ENCODE measurements around the gene DNAH10.

DNAH10 gene, protein sequence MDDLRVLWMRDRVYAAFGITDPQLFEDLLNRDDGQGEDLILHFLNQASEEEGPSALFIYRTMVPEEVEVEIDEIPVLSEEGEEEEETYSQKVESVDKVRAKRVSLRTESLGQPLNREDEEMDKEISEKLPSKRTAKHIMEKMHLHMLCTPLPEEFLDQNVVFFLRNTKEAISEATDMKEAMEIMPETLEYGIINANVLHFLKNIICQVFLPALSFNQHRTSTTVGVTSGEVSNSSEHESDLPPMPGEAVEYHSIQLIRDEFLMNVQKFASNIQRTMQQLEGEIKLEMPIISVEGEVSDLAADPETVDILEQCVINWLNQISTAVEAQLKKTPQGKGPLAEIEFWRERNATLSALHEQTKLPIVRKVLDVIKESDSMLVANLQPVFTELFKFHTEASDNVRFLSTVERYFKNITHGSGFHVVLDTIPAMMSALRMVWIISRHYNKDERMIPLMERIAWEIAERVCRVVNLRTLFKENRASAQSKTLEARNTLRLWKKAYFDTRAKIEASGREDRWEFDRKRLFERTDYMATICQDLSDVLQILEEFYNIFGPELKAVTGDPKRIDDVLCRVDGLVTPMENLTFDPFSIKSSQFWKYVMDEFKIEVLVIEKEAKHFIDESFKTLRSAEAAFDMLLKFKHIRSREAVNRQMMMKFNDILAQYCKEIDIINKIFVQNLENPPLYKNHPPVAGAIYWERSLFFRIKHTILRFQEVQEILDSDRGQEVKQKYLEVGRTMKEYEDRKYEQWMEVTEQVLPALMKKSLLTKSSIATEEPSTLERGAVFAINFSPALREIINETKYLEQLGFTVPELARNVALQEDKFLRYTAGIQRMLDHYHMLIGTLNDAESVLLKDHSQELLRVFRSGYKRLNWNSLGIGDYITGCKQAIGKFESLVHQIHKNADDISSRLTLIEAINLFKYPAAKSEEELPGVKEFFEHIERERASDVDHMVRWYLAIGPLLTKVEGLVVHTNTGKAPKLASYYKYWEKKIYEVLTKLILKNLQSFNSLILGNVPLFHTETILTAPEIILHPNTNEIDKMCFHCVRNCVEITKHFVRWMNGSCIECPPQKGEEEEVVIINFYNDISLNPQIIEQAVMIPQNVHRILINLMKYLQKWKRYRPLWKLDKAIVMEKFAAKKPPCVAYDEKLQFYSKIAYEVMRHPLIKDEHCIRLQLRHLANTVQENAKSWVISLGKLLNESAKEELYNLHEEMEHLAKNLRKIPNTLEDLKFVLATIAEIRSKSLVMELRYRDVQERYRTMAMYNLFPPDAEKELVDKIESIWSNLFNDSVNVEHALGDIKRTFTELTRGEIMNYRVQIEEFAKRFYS (N-terminal part only)

DNA sequence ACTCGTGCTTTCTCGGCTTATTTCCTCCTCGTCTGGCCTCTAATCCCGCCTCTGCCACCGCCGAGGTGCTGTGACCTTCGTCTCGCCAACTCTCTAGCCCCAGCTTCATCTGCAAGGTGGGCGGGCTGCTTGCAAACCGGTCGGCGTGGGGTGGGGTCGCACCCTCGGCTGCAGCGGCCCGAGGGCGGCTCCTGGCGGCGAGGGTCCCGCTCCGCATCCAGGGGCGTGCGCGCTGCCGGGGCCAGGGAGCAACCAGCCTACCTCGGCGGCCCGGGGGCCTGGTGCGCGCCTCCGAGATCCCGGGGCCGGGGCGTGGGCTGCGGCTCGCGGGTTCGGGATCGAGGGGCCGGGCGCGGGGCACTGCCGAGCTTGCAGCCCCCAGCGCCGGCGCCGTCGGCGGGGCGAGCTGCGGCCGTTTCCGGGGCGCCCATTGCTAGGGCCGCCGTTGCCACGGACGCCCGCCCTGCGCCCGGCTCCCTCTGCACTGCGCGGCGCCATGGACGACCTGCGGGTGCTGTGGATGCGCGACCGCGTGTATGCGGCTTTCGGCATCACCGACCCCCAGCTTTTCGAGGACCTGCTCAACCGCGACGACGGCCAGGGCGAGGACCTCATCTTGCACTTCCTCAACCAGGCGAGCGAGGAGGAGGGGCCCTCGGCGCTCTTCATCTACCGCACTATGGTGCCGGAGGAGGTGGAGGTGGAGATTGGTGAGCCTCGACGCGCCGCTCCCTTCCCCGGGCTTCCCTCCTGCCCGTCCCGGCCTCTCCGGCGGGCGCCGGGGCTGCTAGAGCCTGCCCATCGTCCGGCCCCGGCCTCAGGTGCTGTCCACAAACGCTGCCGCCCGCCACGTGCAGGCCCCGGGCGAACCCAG is at the start of gene DNAH10:
Gene DNAH10 (plus strand): TSS at position 461 of the 874 bp plus-strand sequence. CDS start 36 bp downstream, at position 497.
- peak; percentile 40 to 41 for DNase-seq

DNA sequence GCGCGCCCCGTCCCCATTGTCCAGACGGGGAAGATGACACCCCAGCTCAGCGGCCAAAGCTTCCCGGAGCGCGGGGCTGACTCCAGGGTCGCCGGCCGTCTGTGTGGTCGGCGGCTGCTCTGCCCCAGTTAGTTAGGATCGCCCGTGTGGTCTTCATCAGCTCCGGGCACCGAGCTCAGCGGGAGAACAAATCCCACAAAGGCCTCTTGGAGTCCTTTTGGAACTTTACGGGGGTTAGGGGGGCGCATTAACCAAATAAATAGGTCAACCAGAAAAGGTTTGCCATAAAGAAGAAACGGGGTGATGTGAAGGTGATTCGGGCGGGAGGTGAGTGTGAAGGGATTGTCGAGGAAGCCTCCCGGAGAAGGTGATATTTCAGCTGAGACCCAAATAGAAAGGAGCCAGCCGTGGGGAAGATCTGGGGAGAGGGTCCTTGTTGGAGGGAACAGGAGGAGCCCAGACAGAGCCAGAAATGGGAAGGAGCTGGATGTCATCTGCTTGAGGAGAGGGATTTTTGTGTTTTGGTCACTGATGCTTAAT is 49.3 kb upstream of the DNAH10 start:
- DNase-seq, result no peak

DNA sequence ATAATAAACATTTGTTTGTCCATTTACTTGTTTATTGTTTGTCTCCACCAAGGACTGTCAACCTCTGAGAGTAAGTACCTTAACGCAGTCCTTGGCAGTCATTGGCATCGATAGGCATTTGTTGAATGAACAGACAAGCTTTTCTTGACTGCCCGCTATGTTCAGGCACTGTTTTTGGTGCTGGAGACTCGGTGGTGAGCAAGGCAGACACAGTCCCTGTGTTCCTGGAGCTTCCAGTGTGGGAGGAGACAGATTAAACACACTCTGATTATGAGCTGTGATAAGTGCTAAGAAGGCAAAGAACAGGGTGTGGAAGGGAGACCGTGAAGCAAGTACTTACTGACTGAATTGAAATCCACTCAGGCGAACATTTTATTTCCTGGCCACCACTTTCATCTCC is 48.7 kb upstream of the DNAH10 start:
- no peak for DNase-seq

DNA sequence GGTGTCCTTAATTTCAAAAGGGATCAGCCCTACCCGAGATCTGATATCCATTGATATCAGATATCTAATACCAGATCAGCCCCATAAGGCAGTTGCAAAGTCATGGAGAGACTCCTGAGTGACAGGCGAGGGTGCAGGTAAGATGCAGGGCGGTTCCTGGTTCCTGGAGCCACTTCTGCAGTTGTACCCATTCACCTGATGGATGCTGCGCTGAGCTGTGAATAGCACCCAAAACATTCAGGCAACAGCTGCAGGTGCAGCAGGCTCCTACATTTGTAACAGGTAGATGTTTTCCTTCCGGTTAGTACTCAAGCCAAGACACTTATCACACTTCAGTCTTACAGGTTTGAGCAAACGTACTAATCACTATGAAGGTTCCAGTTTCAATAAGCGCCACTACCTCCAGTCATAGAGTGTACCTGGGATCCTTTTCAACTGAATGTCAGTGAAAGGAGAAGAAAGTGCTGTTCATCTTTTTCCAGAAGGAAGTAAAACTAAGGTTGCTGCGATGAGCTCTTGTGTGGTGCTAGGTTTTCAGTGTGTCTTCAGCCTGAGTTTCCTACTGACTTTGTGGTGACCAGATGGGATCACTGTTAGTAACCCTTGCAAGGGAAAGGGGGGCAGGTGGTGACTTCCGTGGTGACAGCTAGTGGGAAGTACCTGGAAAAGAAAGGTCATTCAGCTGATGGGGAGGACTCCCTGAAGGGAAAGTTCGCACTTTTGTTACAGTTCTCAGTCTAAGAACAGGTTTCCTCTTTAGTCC is 48.1 kb upstream of the DNAH10 start:
- DNase-seq, result peak; percentile 46 to 54

DNA sequence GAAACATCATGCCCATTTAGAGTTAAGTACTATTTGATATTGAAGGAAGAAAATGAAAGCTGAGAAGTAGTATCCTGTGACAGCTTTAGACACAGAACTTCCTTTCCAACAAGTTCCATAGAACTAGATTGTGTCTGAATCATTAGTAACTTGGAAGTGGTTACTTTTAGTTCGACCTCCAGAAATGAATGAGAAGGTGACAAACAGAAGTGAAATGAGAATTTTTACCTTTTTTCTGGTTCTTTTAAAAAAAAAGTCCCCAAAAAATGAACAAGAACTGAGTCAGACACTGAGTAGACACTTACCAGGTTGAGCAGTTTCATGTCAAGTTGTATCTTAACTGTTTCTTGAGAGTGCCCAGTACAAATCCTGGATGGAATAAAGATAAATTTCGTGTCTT is 46.9 kb upstream of the DNAH10 start:
- DNase-seq, result no peak

DNA sequence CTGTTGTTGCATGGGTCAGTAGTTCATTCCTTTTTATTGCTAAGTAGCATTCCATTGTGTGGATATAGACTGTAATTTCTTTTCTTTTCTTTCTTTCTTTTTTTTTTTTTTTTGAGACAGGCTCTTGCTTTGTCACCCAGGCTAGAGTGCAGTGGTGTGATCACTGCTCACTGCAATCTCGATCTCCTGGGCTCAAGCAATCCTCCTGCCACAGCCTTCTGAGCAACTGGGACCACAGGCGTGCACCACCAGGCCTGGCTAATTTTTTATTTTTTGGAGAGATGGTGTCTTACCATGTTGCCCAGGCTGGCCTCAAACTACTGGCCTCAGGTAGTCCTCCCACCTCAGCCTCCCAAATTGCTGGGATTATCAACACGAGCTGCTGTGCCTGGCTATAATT is 44.8 kb upstream of the DNAH10 start:
- DNase-seq, result no peak

DNA sequence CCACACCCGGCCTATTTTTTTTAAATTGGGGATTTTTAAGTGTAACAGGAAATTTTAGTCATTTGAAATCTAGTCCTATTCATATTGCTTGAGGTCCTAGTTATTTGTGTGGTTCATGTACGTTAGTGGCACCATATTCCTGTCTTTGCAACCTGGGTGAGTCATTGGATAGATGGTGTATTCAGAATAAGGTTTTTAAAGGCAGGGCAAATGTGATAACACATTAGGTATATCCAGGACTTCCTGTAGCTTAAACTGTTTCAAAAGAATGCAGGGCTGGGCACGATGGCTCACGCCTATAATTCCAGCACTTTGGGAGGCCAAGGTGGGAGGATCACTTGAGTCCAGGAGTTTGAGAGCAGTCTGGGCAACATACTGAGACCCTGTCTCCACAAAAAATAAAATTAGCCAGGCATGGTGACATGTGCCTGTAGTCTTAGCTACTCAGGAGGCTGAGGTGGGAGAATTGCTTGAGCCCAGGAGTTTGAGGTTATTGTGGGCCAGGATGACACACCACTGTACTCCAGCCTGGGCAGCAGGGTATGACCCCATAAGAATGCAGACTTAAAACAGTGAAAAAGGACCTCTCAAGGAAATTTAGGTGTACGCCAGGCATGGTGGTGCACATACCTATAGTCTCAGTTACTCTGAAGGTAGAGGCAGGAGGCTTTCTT is 41.8 kb upstream of the DNAH10 start:
- no peak for DNase-seq

DNA sequence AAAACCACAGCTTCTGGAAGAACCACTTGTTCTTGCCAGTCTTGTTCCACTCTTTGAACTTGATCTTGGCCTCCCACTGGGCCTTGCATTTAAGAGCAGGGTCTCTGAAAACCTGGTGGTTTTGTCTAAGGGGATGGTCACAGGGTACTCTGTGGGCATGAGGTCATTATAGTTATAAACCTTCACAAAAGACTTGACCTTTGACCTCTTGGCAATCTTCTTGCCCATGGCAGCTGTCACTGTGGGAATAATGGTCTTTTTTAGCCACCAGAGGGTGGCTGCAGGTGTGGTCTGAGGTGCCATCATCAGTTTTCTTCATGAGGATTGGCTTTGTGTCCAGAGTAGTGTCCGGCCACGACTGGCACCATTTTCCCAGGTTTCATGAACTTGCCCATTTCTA is 40.9 kb upstream of the DNAH10 start:
- no peak for DNase-seq

DNA sequence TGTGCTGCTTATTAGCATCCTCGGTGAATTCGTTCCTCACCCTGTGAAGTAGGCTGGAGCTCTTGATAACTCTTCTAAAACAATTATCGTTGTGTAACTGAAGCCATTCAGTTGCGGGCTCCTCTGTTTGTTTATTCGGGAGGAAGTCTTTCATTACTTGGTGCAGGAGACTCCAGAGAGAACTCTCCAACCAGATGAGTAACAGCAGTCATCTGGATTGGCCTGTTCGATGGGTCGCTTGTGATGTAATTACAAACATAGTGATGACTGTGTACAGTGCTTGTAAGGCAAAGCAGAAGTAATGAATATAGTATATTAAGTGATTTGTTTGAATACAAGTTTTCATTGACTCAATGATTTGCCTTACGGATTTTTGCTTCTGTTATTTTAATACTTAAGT is 39.1 kb upstream of the DNAH10 start:
- DNase-seq, result no peak

DNA sequence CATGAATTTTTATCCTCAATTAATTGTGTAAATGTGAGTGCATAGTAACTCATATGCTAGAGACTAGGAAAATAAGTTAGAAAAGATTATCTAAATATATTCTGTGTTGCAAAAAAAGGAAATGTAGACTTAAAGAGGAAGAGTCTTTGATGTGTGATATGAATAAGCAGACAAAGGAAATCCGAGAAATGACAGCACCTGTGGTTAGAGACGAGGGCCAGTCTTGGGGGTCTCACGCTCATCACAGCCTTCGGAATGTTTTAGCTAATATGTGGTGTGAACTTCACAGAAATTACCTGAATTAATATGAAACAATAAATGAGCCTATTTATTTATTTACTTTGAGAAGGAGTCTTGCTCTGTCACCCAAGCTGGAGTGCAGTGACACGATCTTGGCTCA is 38.3 kb upstream of the DNAH10 start:
- DNase-seq, result no peak

DNA sequence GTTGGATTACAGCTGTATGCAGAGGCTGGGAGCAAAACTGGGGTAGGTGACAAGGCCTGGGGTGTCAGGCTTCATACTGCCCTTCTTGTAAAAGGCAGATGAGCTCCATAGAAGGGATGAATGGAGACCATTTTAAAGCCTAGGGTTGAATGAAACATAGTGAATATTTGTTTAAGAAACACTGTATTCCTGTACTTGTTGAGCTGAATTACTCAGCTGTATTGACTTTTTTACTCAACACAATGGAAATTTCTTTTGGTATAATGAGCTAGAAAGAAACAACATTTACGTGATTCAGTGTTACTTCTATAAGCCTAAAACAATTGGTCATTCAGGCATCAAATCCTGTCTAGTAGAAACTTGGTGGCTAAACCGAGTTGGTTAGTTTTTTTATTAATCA is 35.9 kb upstream of the DNAH10 start:
- no peak for DNase-seq

DNA sequence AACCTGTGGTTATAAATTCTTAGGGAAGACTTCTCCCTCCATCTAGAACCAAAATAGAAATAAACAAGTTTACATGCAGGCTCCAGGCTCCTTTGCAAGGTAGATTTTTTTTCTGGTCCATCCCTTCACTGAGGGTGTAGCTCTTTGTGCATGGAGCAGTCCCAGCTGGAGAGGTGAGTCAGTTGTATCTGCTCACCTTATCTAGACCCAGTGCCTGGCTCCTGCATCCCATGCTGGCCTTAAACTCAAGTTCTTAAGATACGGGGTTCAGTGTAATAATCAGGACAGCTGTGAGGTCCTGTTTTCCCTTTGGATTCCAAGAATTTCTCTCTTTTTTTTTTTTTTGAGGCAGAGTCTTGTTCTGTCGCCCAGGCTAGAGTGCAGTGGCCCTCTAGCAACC is 35.1 kb upstream of the DNAH10 start:
- DNase-seq, result no peak

DNA sequence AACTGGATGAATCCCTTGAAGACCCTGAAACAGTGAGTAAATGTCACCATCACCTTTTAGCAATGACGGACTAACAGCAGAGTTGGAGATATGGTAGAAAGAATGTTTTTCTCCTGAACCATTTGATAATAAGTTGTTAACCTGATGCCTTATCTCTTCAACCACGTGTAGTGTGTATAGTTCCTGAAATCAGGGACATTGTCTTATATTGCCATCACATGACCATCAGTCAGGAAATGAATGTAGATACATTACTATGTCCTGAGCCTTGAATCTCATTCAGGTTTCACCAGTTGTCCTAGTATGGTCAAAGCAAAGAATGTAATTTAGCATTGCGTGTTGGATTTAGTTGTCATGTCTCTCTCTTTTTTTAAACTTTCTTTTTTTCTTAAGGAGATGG is 34.2 kb upstream of the DNAH10 start:
- no peak for DNase-seq

DNA sequence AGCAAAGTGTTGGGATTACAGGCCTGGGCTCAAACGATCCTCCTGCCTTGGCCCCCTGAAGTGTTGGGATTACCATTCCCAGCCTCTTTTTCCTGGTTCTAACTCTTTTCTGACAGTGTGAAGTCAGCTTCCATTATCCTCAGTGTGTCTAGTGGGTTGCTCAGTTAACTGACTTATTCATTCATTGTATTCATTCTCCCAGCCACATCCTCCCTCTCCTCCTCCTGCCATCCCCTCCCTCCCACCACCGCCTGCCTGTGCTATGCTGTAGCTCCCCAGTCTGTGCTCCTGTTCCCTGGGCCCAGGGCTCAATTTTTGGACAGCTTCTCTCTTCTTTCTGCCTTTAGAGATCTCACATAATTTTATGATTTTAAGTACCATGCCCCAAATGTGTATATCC is 30.5 kb upstream of the DNAH10 start:
- no peak for DNase-seq

DNA sequence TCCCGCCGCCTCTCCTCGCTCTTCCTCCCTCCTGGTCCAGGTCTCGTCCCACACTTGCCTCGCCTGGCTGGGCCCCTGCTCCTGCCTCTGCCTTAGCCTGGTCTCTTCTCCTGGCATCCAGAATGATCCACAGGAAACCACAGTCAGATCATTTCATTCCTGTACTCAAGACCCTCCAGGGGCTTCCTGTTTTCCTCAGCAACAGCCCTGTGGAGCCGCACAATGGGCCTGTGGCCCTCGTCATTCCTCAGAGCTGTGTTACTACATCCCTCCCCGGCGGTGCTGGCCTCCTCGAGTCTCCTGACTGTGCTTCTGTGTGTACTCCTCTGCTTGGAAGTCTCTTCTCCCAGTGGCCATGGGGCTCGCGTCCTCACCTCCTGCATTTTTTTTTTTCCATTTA is 29.9 kb upstream of the DNAH10 start:
- DNase-seq, result no peak

DNA sequence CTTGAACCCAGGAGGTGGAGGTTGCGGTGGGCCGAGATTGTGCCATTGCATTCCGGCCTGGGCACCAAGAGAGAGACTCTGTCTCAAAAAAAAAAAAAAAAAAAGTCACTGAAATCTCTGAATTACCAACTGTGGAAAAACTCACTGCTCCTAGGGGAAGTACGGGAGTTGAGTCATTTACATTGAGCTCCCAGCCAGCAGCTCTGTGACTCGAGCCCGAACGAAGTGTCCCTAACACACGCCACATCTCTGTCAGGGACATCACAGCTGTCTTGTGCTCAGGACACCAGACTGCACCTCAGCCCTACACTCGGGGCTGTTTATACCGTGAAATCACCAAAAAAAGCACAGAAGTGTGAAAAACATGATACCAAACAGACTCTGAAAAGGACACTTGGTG is 28.9 kb upstream of the DNAH10 start:
- no peak for DNase-seq

DNA sequence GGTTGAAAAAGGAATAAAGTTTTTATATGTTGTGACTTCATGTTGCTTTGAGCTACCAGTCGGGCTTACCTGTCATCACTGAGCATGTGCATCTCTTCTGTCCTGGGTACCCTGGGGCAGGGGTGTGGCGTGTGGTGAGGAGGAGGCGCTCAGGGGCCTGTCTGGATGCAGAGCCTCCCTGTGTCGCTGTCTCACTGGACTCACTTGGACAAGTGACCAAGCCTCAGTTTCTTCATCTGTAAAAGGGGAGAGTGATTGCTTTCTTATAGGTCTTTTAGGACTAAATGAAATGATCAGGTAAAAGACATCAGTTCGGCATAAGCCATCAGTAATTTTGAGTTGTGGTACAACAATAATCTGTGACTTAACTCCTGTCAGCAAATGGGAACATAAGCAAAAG is 27.8 kb upstream of the DNAH10 start:
- DNase-seq, result no peak

DNA sequence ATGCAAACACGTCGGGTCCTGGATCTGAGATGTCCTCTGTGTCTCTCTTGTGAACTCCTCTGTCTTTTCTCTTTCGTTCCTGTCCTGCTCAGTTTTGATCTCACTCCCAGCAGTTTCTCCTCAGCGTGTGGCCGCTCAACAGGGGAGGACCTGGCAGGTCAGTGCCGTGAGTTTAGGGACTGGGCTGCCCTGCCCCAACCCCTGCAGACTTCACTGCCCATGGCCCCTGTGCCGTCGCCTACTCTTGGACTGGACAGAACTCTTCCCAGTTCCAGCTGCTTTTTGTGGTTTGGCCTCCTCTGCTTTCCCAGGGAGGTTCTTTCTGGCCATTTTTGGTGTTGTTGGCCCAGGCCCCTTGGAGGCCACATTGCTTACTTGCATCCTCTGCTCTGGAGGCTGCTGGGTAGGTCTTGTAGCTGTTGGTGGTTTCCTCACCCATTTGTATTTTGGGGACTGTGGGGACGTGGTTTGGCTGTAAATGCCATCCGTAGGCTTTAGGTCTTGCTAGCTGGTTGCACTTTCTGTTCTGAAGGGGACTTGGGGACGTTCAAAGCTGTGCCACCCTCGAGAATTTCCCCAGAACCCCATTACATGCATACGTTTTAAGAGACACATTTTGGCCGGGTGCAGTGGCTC is 20.0 kb upstream of the DNAH10 start:
- DNase-seq, result no peak

DNA sequence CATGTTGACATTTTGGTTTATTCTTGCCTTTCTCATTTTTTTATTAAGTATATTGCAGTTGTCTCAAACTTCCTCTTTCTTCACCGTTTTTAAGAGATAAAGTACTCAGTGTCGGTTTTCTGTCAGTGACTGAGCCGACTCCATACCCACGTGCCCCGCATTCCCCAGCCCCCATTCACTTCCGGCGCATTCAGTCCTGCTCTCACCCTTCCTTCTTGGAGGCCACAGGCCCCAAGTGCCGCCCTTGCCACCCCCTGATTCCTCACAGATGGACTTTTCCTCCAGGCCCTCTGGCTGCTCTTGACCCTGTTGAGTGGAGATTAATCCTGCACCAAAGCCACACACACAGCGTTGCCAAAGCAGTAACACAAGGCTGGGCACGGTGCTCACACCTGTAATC is 19.1 kb upstream of the DNAH10 start:
- DNase-seq, result no peak

DNA sequence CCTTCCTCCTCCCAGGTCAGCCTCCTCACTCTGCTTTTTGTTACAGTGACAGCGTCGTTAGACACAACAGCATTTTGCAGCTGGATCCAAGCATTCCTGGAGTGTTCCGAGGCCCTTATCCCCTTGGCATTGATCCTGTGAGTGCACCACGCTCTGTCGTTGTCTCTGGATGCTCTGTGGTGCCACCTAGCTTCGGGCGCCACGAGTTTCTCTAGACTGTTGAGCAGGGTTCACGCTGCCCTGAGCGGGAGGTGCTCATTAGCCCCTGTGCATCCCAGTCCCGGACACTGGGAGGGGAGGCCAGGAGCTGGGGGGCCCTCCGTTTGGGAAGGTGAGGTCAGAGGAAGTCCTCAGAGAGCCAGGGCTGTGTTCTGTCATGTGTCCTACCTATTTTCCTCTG is 17.3 kb upstream of the DNAH10 start:
- no peak for DNase-seq
